HG03135 (cell line): ENCODE measurements around the gene PRR33.
"Not testable (repeated sequence)": the region's sequence is repeated elsewhere in the genome, so short reads cannot be mapped to it uniquely, and the experiment has no call there.

Source experiments
- ATAC-seq: cut with Tn5 transposase; IDR thresholded peaks from one replicate; pipeline ENCODE4 v1.9.1; 2021; ENCODE audit warnings: mild to moderate bottlenecking, moderate library complexity; ENCODE audit not compliant: unreplicated experiment

PRR33 gene

GRCh38 chr11:1891831-1892115 is at the start of gene PRR33:
Gene PRR33 (minus strand): TSS chr11:1891895. CDS start chr11:1890584, 1,311 bp downstream.
- ATAC-seq, result no peak

- not testable (repeated sequence) for ATAC-seq
Observed at GRCh38 chr11:1939788-1940187, 48.1 kb upstream of the PRR33 start.

DNA sequence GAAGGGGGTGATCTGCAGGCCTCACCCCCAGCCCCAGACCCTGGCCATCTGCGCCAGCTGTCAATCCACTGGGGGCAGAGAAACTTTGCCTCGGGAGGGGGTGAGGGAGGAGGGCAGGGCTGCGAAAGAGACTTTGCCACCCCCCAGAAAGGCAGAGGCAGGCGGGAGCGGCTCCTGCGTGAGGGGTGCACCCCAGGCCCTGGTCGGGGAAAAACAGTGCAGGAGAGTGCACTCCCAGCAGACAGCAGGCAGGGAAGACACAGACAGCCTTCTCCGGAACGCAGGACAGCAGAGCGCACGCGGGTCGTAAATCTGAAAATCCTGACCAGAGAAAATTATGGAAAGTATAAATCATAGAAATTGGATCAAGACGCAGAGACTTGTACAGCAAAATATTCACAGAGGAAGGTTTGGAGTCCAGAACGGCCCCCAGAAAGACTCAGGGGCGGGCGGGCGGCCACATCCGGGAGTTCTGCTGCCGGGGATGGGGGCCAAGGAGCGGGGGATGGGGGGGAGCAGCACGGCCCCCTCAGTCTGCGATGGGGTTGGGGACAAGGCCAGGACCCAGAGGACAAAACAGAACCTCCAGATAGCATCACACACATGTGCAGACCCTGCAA is 47.4 kb upstream of the PRR33 start:
- no peak for ATAC-seq

DNA sequence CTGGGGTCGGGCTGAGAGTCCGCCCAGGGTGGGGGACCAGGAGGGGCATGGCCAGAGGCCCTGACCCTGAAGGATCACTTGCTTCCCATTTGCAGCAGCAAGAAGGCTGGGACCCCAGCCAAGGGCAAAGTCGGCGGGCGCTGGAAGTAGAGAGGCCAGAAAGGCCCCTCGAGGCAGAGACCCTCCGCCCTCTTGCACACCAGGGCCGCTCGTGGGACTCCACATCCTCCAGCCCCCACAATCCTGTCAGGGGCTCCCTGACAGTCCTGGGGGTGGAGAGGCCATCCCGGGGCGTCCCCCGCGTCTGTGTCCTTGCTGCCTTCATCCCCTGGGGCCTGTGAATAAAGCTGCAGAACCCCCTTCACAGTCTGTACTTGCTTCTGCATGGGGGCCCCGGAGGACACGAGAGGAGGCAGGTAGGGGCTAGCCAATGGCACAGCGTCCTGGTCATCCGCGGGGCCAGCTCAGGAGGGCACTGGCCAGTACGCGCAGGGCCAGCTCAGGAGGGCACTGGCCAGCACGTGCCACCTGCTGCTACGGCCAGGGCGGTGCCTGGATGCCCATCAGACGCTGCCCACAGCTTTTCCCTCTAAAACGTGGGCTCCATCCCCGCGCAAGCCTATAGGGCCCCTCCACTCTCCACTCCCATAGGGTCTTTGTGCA is 46.8 kb upstream of the PRR33 start:
- no peak for ATAC-seq

DNA sequence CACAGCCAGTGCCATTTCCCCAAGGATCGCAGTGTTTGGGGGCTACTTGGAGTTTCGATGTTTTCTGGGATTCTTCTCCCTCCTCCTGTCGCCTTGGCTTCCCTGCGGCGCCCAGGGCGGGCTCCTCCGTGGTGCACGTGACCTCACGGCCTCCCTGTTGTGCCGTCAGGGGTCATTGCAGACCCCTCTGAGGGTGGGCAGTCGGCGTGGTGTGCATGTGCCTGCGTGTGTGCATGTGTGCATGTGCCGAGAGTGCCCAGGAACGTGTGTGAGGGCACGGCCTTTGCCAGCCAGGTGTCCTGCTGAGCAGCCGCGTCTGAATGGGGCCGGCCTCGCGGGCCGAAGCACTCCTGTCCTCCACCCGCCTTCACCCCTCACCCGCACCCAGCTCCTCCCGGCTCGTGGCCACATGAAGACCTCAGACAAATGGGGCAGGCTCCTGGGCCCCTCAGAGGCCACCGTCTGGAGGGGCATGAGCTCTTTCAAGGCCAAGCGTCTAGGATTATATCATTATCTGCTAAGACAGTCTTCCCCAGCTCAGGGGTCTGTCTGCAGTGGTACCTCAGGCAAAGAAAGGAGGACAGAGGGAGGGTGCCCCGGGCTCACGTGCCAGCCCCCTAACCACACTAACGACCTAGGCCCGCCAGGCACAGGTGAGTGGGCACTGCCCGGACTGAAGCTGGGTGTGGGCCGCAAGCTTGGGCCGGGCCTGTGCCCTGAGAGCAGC is 46.1 kb upstream of the PRR33 start:
- no peak for ATAC-seq

DNA sequence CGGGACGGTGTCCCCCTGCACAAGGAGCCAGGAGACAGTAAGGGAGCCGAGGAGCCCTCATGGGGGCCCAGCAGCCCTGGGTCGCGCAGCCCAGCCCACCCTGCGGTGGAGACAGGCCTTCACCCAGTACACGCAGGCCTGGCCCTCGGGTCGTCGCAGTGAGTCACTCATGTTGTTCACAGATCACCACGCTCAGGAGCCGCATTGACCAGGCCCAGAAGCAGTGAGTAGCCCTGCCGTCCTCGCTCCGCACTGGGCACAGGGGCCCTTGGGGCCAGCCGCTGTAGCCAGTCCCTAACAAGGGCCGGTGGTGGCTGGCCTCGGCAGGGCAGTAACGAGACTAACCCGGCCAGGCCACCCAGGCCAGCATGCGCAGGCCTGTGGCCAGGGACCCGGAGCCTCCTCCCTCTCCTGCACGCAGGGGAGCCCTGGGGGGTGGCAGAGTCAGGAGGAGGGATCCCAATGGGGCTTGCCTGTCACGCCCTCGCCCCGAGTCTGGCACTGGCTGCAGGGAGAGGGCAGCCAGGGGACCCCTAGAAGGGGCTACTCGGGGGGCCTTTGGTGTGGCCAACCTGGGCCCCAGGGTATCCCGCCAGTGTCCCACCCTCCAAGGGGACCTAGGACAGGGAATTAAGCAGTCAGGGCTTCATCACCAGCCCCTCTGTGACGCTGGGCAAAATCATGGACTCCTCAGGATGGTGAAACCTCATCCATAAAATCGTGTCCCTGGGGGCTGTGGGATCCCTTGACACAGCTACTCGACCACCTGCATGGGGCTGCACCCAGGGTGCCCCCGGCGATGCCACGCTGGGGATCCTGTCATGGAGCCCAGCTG is 45.3 kb upstream of the PRR33 start:
- ATAC-seq, result no peak

GRCh38 chr11:1936072-1936780 is 44.5 kb upstream of the PRR33 start:
- ATAC-seq, result no peak

DNA sequence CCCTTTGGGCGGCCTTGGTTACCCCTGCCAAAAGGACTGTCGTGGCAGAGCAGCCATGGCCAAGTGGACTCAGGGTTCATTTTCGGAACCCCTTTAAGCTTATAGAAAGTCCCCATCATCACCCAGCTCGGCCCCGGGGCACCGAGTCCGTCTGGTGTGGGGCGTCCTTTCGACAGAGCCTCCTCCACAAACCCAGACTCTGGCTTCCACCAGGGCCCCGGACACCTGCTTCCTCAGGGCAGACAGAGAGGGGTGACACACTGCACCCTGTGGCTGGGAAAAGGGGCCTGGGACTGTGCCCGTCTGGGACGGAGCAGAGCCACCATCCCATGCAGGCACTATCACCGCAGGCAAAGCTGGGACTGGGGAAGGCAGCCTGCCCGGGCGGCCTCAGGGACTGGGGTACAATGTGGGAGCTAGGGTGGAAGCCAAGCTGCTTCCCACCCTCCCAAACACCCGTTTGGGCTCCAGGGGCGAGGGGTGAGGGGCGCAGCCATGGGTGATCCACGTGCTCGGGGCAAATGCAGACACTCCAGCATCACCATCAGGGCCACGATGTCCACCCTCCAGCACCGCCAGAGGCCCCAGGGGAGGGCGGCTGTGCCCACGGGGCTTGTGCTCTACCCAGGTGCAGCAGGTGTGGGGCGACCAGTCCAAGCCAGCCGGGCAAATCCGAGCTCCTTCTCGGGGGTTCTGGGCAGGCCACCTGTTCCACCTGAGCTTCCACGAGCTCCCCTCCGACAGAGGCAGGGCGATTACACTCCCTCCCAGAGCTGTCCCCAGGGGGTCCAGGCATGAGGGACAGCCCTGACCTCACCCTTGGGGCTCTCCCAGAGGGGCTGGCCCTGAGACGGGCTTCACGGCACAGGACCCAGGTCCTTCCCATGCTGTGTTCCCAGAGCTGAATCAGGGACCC is 43.7 kb upstream of the PRR33 start:
- no peak for ATAC-seq

DNA sequence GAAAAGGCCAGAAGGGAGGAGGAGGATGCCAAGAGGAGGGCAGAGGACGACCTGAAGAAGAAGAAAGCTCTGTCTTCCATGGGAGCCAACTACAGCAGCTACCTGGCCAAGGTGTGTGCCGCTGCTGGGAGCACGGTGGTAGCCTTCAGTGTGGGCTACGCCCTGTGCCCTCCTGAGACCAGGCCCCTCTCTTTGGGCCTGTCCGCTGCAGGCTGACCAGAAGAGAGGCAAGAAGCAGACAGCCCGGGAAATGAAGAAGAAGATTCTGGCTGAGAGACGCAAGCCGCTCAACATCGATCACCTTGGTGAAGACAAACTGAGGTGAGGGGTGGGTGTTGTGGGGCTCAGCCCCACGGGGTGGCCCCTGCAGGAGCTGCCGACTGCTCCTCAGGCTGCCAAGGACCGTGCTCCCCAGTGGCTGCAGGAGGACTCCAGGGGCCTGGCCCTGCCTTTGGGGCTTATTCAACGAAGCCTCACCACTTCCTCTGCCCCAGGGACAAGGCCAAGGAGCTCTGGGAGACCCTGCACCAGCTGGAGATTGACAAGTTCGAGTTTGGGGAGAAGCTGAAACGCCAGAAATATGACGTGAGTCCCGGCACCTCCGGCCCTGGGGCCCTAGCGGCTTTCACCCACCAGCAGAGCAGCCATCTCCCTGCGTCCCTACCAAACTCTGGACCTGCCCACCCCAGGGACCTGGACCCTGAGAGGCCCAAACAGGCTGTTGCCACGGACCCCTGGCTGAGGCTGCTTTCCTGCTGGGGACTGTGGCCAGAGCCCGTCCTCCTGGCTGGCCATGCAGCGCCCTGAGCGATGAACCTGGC is 42.9 kb upstream of the PRR33 start:
- no peak for ATAC-seq

DNA sequence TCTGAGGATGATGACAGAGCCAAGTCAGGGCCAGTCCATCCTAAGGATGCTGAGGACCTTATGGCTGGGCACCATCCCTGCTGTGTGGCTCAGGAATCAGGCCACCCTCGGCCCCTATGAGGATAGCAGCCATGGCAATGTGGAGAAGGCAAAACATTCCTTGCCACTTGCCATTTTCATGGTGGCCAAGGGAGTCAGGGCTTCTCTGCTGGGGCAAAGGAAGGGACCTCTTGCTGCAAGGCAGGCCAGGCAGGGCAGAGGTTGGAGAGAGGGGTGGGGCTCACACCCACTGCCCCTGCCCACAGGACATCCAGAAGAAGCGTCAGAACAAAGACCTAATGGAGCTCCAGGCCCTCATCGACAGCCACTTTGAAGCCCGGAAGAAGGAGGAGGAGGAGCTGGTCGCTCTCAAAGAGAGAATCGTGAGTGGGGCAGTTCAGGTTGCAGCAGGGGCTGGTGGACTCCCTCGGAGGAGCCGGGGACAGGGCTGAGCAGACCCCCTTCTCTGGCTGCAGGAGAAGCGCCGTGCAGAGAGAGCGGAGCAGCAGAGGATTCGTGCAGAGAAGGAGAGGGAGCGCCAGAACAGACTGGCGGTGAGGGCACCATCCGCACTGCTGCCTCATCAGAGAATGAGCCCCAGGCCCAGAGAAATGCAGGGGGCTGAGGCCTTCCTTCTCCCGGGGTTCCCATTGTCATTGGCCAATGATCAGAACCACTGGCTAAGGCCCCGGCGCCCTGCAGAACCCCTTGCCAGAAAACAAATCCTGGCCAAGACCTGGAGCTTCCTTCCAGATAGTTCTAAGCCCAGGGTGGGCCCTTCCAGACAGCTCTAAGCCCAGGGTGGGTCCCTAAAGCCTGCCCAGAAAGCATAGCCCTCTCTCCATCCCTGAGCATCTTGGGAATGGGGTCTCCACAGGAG is 42.0 kb upstream of the PRR33 start:
- no peak for ATAC-seq

DNA sequence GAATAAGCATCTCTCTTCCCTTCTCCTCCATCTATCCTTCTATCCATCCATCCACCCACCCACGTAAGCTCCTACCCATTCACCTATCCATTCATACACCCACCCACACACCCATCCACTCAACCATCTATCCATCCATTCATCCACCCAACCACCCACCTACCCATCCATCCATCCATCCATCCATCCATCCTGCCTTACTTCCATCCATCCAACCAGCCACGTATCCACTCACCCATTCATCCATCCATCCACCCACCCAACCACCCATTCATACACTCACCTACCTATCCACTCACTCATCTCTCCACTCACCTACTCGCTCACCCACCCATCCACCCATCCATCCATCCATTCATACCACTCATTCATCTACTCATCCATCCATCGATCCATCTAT is 41.0 kb upstream of the PRR33 start:
- no peak for ATAC-seq

DNA sequence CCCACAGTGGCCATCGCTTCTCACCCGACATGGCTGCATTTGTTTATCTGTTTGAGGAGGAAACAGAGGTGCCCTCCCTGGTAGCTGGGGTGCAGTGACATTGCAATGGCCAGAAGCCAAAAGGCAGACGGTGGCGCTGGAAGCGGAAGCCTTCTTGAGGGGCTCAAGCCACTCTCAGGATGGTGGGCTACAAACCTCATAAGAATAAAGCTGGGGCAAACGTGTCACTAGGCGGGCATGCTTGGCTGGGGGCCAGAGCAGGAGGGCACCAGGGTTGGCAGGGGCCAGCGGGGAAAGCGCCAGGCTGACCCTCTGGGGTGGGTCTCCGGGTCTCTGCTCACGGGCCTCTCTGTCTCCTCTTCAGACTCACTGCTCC is 40.4 kb upstream of the PRR33 start:
- ATAC-seq, result no peak

DNA sequence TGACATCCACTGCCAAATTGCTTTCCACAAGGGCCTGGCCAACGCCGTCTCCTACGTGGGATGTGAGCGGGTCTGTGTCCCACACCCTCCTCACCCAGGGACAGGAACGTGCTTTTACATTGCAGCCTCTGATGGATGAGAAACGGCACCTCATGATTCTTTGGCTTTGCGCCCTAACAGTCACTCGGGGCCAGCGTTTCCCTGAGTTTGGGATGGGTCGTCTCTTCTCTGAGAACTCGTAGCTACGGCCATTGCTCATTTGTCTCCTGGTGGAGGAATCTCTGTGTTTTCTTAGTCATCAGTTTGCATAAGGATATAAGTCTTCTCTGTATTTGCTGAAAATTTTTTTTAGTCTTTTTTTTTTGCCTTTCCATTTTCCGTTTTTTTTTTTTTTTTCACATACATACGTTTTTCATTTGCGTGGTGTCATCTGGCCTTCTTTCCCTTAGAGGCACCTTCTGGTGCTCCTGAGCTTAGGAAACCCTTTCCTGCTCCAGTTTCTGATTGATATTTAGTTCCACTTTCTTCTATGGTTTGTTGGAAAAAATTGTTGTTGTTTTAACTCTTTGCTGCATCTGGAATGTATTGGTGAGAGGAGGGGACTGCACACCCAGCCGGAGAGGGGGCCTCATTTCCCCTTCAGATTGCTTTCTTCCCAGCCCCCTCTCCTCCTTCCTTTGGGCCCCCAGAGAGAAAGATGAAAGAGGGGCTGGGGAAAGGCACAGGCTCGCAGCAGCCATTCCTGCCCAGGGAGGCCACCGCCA is 39.8 kb upstream of the PRR33 start:
- no peak for ATAC-seq

DNA sequence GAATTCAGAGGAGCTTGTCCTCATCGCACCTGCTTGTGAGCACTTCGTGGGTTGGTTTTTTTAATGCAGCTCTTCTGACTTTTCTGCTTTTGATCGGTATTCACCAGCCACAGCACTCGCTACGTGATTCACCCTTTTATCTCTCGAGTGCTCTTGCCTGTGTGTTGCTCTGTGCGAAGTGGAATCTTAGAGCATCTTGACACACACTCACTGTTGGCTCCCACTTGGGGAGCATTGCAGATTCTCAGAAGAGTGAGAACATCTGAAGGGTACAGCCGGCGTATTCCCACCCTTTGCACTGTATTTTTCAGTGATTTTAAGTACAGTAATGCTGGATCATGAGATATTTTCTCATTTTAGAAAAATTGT is 38.8 kb upstream of the PRR33 start:
- ATAC-seq, result no peak

DNA sequence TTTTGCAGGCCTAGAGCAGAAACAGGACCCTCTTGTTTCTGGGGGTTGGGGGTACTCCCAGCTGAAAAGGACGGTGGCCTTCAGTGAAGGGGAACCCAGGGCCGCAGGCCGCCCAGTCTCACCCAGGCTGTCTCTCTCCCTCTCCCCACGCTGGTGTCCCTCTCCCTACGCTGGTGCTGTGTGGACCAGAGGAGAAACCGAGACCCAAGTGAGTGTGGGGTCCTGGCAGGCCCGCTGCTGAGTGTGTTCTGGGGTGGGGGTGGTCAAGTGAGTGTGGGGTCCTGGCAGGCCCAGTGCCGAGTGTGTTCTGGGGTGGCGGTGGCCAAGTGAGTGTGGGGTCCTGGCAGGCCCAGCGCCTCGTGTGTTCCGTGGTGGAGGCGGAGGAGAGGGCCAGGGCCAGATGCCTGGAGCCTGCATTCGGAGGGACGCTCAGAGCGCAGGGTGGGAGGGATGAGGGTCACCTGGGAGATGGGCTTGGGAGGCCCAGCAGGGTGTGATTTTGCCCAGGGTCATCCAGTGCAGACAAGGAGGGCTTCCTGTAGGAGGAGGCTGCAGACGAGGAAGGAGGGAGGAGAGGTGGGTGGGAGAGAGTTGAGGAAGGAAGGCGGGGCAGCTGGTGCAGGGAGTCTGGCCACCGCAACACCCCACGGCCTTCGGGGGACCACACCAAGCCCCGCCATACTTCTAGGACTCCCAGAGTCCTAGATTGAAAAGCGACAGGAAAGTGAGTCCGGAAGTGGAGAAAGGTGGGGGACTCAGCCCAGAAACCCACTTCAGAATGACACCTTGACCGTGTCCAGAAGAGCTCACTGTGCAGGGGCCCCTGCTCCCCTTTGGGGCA is 38.1 kb upstream of the PRR33 start:
- no peak for ATAC-seq

- no peak for ATAC-seq
Observed at GRCh38 chr11:1928891-1929541, 37.3 kb upstream of the PRR33 start.
